Activated T-cell treated with anti-CD3 and anti-CD28 coated beads for 1 hour (primary cell): ENCODE data around the gene LRP8.

ENCODE experiments used
- DNase-seq: peaks from one replicate; pipeline ENCODE4 v3.0.0-alpha.2; 2020; ENCODE audit warnings: low read depth

Gene LRP8

GRCh38 chr1:53339736-53340635 lies 12.1 kb upstream of the LRP8 start:
- no peak for DNase-seq

- no peak for DNase-seq
Measured at GRCh38 chr1:53338423-53338822, 10.6 kb upstream of the LRP8 start.

GRCh38 chr1:53337499-53337898 lies 9.6 kb upstream of the LRP8 start:
- DNase-seq: no peak

- DNase-seq: no peak
Measured at GRCh38 chr1:53336146-53336545, 8.3 kb upstream of the LRP8 start.

GRCh38 chr1:53335661-53336060 lies 7.8 kb upstream of the LRP8 start:
- DNase-seq: no peak

GRCh38 chr1:53334781-53335180 lies 6.9 kb upstream of the LRP8 start:
- DNase-seq: no peak

GRCh38 chr1:53334312-53334711 lies 6.4 kb upstream of the LRP8 start:
- DNase-seq: no peak

GRCh38 chr1:53332833-53333232 lies 5.0 kb upstream of the LRP8 start:
- no peak for DNase-seq

GRCh38 chr1:53332186-53332564 lies 4.3 kb upstream of the LRP8 start:
- no peak for DNase-seq

- DNase-seq: no peak
Measured at GRCh38 chr1:53331446-53332185, 3.7 kb upstream of the LRP8 start.

- DNase-seq: no peak
Measured at GRCh38 chr1:53330819-53331218, 2.9 kb upstream of the LRP8 start.

- DNase-seq: no peak
Measured at GRCh38 chr1:53328541-53329499, 950 bp upstream of the LRP8 start.

GRCh38 chr1:53327182-53327913 lies 522 bp downstream of the LRP8 start:
- peak; percentile 38 for DNase-seq

- DNase-seq: no peak
Measured at GRCh38 chr1:53326598-53327181, 1.2 kb downstream of the LRP8 start.

- DNase-seq: peak; percentile 82
Measured at GRCh38 chr1:53326088-53326597, 1.7 kb downstream of the LRP8 start.

GRCh38 chr1:53325326-53326087 lies 2.4 kb downstream of the LRP8 start:
- no peak for DNase-seq

GRCh38 chr1:53324728-53325297 lies 3.1 kb downstream of the LRP8 start:
- DNase-seq: no peak

- DNase-seq: no peak
Measured at GRCh38 chr1:53324321-53324720, 3.5 kb downstream of the LRP8 start.

- DNase-seq: no peak
Measured at GRCh38 chr1:53323316-53323715, 4.6 kb downstream of the LRP8 start.
